ENCODE results near the gene FCN2. TPM values are rescaled to one million over a fixed set of nuclear protein-coding genes. Genes with fewer than 3 reads are reported as not detected.

Gene FCN2
- total RNA-seq, 2 donors from 2014 or later: not detected

DNA sequence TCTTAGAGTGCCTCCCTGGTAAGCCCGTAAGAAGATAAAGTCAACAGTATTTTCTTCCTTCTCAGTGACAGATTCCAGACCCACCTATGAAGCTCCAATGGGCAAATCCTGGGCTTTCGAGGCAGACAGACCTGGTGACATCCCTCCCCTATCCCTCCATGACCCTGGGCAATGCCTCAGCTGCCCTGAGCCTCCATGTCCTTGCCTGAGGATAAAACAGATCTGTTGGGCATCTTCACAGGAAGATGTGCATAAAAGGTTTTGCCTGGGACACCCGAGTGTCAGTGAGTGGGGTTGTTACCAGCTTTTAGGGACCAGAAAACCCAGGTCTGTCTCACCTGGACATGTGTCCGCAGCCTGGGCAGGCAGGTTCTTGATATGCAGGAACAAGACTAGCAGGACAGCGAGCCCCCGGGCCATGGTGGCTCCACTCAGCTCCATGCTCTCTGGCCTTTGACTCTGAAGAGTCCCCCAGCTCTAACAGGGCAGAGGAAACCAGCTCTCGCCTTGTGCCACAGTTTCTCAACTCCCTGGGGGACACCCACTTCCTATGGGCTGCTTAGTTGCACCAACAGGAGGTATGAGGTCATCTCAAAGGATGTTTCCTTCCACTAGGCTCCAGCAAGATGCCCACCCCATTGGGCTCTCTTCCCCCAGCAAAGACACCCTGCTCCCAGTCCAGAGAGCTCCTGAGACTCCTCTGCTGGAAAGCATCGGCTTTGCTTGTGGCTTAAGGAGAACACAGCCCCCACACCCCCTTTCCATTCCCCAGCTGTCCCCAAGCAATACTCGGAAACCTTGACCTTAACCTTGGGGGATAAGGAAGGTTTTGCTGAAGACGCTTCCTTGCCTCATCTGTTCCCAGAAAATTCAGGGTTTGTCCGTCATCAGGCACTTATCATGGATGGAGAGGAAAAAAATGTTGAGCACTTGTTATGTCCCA is 37.1 kb downstream of the FCN2 start, which contains the start of gene FCN1:
FCN1 (minus strand) TSS at position 482 of the 943 bp plus-strand sequence; CDS start at position 441, 41 bp downstream.
- Mint-ChIP-seq H3K27me3 (ENCODE audit: low read depth) (no peaks in the 10 kb centered on the region), H3K4me3 (no peak within 1 kb of the TSS), H3K9me3 (peaks cover 0 to 4% of the 10 kb centered on the region in 2 donors), H3K4me1 (ENCODE audit: low read depth) (no peaks in the 10 kb centered on the region), H3K27ac (no peak within 1 kb of the TSS), H3K36me3 (ENCODE audit: insufficient read depth in 2 of 2) (peaks cover 0 to 3% of the 10 kb centered on the region in 2 donors)
- ATAC-seq (replicated peaks in 1 of 2): no peak
- no peak for DNase-seq

DNA sequence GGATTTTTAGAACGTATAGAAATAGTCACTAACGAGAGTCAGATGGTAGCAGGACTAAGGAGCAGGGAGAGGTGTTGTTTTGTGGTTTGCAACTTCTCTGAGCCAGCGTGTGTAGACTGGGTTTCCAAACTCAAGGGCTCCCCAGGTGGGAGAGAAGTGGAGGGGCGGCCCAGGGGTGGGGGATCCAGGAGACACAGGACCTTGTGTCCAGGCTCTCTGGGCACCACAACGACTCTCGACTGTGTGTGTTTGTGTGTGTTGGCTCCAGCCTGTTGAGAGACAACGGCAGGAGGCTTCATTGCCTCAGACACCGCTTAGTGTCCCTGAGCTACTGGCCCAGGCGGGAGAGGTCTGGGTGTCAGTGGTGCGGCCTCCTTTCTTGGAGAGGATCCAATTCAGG is 38.0 kb downstream of the FCN2 start:
- Mint-ChIP-seq H3K27ac (no peak overlapping the region), H3K27me3 (ENCODE audit: low read depth) (no peaks in the 10 kb centered on the region), H3K36me3 (ENCODE audit: insufficient read depth in 2 of 2) (peaks cover 0 to 3% of the 10 kb centered on the region in 2 donors), H3K9me3 (peaks cover 0 to 4% of the 10 kb centered on the region in 2 donors), H3K4me3 (no peak overlapping the region), H3K4me1 (ENCODE audit: low read depth) (no peaks in the 10 kb centered on the region)
- ATAC-seq (replicated peaks in 1 of 2): no peak
- DNase-seq: no peak

DNA sequence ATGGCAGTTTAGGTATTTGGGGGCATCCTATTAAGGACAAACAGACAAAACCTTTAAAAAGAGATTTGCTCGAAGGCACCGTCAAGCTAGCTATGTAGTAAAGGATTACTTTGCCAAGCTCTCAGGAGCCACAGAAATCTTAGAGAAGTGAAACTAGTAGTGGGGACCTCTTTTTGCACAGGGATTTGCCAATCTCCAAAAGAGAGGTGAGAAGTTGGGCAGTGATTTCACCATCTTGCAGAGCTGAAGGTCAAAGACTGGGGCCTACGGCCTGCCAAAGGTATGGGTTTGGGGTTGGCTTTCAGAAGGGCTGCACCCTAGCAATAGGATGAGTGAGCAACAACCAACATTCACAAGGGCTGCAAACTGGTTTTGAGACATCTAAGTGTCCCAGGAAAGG is 38.7 kb downstream of the FCN2 start:
- Mint-ChIP-seq H3K27ac (no peak overlapping the region), H3K4me3 (no peak overlapping the region), H3K9me3 (peaks cover 0 to 4% of the 10 kb centered on the region in 2 donors), H3K36me3 (ENCODE audit: insufficient read depth in 2 of 2) (peaks cover 0 to 3% of the 10 kb centered on the region in 2 donors), H3K27me3 (ENCODE audit: low read depth) (no peaks in the 10 kb centered on the region), H3K4me1 (ENCODE audit: low read depth) (no peaks in the 10 kb centered on the region)
- no peak for ATAC-seq (replicated peaks in 1 of 2)
- no peak for DNase-seq

DNA sequence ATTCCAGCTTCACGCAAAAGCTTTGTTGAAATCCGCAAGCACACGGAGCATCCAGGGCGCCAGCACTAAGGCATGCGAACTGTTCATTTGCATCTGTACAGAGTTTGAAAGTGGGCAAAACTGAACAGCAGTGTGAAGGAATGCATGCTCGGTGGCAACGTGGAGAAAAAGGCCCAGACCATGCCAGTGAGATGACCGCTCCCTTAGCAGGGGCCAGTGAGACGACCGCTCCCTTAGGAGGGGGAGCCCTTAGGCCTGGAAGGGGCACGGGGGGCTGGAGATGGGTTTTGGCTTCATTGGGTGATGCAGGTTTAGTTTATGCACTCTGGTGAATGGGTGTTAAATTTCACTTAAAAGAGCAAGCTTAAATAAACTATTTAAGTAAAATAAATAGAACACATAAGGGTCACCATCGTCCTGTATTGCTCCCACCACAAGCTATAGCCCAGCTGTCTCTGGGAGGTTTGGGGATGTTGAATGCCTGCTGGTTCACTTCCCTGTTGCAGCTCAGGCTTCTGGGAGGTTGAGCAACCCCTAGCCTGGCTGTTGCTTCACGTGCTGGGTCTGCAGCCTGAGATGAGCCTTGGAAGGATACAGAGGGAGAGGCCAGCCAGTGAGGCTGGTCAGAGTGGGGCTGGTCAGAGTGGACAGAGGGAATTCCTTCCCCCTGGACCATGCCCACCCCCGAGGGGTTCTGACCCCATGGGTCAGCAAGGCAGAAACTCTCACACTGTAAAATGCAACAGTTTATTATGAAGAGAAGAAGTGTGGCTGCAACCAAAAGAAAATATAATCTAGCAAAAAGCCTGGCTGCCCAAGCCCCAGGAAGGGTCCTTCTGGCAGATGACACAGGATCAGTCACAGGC is 41.7 kb downstream of the FCN2 start:
- H3K4me1 Mint-ChIP-seq (ENCODE audit: low read depth): no peaks in the 10 kb centered on the region
- ATAC-seq (replicated peaks in 1 of 2) (no peak), DNase-seq (no peak)
- H3K27me3 Mint-ChIP-seq (ENCODE audit: low read depth): no peaks in the 10 kb centered on the region
- H3K9me3 Mint-ChIP-seq: peaks cover 0 to 4% of the 10 kb centered on the region in 2 donors
- no peak overlapping the region for H3K4me3 Mint-ChIP-seq
- no peak overlapping the region for H3K27ac Mint-ChIP-seq
- H3K36me3 Mint-ChIP-seq (ENCODE audit: insufficient read depth in 2 of 2): peaks cover 0 to 3% of the 10 kb centered on the region in 2 donors

DNA sequence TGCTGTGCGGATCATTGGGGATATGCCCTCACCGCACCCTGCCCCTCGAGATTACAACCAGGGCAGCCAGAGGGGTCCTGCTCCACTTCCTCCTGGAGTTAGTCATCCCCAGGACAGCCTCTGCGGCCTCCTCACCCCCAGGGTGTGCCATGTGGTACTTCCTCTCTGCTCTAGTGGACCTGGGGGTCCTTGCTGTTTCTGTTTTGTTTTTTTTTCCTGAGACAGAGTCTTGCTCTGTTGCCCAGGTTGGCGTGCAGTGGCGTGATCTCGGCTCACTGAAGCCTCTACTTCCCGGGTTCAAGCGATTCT is 42.3 kb downstream of the FCN2 start:
- H3K4me1 Mint-ChIP-seq (ENCODE audit: low read depth): no peaks in the 10 kb centered on the region
- H3K27me3 Mint-ChIP-seq (ENCODE audit: low read depth): no peaks in the 10 kb centered on the region
- H3K27ac Mint-ChIP-seq: no peak overlapping the region
- no peak overlapping the region for H3K4me3 Mint-ChIP-seq
- H3K9me3 Mint-ChIP-seq: peaks cover 0 to 4% of the 10 kb centered on the region in 2 donors
- DNase-seq (no peak), ATAC-seq (replicated peaks in 1 of 2) (no peak)
- H3K36me3 Mint-ChIP-seq (ENCODE audit: insufficient read depth in 2 of 2): peaks cover 0 to 3% of the 10 kb centered on the region in 2 donors

DNA sequence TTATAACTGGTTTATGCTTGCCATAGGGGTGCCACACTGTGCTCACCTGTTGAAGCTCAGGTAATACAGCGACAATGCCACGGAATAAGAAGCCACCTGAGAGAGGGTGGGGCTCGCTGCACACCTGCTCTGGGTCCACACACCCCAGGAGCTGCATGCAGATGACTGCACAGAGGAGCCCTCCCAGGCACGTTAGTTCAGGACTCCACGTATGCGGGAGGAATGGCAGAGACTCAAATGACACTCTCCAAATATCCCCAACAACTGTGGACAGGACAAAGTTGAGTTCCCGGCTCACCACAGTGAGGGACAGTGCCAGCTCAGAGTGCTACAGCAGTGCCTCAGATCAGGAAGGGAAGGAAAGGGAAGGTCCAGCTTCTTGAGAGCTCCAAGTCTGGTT is 42.9 kb downstream of the FCN2 start:
- no peaks in the 10 kb centered on the region for H3K4me1 Mint-ChIP-seq (ENCODE audit: low read depth)
- no peak for DNase-seq
- H3K4me3 Mint-ChIP-seq: no peak overlapping the region
- no peak overlapping the region for H3K27ac Mint-ChIP-seq
- no peaks in the 10 kb centered on the region for H3K27me3 Mint-ChIP-seq (ENCODE audit: low read depth)
- ATAC-seq (replicated peaks in 1 of 2): no peak
- H3K9me3 Mint-ChIP-seq: peaks cover 0 to 4% of the 10 kb centered on the region in 2 donors
- H3K36me3 Mint-ChIP-seq (ENCODE audit: insufficient read depth in 2 of 2): peaks cover 0 to 3% of the 10 kb centered on the region in 2 donors

DNA sequence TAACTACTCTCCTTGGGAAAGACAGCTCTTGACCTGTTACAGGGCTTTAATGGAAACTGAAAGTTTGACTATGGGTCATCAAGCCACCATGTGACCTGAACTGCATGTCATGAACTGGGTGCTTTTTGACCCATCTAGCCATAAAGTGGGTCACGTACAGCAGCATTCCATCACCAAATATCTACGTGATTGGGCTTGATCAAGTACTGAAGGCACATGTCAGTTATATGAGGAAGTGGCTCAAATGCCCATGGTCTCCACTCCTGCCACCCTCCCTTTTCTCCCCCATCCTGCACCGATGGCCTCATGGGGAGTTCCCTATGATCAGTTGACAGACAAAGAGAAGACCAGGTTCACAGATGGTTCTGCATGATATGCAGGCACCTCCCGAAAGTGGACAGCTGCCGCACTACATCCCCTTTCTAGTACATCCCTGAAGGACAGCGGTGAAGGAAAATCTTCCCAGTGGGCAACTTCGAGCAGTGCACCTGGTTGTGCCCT is 44.5 kb downstream of the FCN2 start:
- ATAC-seq (replicated peaks in 1 of 2) (no peak), DNase-seq (no peak)
- Mint-ChIP-seq H3K27ac (no peak overlapping the region), H3K4me3 (no peak overlapping the region), H3K27me3 (ENCODE audit: low read depth) (peaks cover 6% of the 10 kb centered on the region), H3K36me3 (ENCODE audit: insufficient read depth in 2 of 2) (no peaks in the 10 kb centered on the region), H3K4me1 (ENCODE audit: low read depth) (no peaks in the 10 kb centered on the region), H3K9me3 (no peaks in the 10 kb centered on the region)

DNA sequence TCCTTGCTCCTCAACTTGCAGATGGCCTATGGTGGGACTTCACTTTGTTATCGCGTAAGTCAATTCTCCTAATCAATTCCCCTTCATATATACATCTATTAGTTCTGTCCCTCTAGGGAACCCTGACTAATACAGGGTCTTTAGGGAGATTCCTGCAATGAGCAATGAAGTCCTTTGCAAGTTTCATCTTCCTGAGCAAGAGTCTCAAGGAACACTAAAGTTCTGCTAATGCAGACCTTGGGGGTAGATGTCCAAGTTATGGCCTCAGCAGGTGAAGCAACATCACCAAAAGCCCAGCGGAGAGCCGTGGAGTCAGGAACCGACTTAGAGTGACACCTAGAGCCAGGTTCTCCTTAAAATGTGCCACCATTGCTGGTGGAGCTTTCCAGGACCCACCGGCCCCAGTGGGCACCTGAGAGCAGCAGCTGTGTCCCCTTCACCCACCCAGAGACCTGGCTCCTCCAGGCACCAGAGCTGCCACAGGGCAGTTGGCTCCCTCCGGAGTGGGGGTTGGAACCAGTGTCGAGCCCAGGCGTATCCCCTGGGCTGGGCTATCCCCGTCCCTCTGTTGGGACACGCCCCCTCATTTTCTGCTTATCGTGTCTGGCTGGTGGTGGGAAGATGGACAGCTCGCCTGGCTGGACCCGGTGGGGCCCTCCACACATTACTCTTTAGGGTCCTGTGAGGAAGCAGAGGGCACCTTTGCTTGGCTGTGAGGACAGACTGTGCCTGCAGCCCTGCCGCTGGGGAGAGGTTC is 48.0 kb downstream of the FCN2 start:
- H3K4me1 Mint-ChIP-seq (ENCODE audit: low read depth): no peaks in the 10 kb centered on the region
- no peaks in the 10 kb centered on the region for H3K36me3 Mint-ChIP-seq (ENCODE audit: insufficient read depth in 2 of 2)
- H3K27ac Mint-ChIP-seq: no peak overlapping the region
- H3K9me3 Mint-ChIP-seq: no peaks in the 10 kb centered on the region
- no peak for ATAC-seq (replicated peaks in 1 of 2)
- peaks cover 21% of the 10 kb centered on the region for H3K27me3 Mint-ChIP-seq (ENCODE audit: low read depth)
- no peak overlapping the region for H3K4me3 Mint-ChIP-seq
- DNase-seq: no peak

DNA sequence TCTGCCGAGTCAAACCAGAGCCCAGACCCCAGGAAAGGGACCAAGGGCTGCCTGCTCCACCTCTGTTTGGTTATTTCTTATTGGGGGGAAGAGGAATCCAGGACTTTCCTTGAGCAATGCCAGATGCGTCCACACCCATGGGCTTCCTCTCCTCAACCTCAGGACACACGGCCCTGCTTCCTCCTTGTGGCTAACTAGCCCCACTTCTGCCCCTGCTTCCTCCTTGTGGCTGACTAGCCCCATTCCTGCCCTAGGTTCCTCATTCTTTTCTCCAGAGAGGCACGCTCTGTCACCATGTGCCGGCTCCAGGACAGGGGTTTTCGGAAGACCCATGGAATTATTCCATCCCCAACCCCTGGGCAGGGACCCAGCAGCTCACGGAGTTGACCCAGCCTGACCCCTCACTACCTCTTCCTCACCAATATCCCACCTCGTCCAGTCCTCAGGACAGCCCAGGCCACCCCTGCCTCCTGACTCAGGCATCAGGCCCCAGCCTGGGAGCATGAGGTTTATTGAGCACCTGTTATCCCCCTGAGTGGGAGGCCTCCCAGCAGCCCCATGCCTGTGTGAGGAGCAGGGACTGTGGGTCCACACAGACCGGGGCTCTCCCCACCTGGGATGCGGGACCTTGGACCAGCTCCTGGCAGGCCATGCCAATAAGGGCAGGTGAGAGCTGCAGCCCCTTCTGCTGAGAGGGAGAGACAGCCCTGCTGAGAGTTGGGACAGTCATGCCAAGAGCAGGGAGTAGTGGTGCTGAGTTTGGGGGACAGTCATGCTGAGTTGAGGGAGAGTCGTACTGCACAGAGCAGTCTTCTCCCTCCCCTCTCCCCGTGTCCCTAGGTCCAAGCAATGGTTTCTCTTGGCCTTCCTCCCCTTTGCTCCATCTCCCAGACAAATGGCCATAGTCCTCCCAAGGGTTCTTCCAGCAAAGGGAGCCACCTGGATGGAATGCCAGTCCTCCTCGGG is 48.9 kb downstream of the FCN2 start:
- H3K27me3 Mint-ChIP-seq (ENCODE audit: low read depth): peaks cover 21% of the 10 kb centered on the region
- no peak for DNase-seq
- H3K9me3 Mint-ChIP-seq: no peaks in the 10 kb centered on the region
- H3K27ac Mint-ChIP-seq: no peak overlapping the region
- no peak for ATAC-seq (replicated peaks in 1 of 2)
- no peak overlapping the region for H3K4me3 Mint-ChIP-seq
- H3K4me1 Mint-ChIP-seq (ENCODE audit: low read depth): no peaks in the 10 kb centered on the region
- no peaks in the 10 kb centered on the region for H3K36me3 Mint-ChIP-seq (ENCODE audit: insufficient read depth in 2 of 2)

DNA sequence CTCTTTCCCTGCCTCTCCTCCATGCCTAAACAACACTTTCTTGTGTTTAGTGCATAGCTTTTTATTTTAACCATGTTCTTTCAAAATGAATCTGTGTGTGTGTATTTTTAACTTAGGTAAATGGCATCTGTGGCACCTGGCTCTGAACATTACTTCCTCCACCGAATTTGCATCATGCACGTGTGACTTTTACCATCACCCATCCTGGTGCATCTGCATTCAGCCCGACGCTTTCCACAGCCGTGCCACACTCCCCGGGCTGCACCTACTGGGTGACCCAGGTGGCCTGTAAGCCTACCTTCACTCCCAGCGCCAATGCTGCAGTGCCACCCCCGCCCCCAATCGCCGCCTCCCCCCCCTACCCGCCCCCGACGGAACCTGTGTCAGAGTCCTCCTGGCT is 49.8 kb downstream of the FCN2 start:
- H3K36me3 Mint-ChIP-seq (ENCODE audit: insufficient read depth in 2 of 2): no peaks in the 10 kb centered on the region
- H3K4me3 Mint-ChIP-seq: no peak overlapping the region
- H3K27ac Mint-ChIP-seq: no peak overlapping the region

DNA sequence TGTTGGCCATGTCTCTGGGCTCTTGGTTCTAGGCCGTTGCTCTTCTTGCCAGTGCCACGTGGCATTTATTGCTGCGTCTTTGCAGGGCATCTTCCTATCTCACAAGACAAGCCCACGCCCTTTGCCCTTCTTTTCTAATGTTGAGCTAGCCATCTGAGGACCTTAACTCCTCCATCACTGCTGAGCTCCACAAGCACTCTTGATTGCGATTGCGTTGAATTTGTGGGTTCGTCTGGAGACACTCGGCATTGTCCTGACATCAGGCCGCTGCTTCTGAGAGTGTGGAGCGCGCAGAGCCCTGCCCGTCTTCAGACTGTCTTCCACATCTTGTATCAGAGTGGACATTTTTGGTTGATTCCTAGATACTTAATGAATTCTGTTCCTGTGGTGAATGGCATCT is 51.6 kb downstream of the FCN2 start:
- ATAC-seq (replicated peaks in 1 of 2) (no peak), DNase-seq (no peak)
- H3K4me3 Mint-ChIP-seq: no peak overlapping the region
- H3K36me3 Mint-ChIP-seq (ENCODE audit: insufficient read depth in 2 of 2): no peaks in the 10 kb centered on the region
- no peak overlapping the region for H3K27ac Mint-ChIP-seq
- no peaks in the 10 kb centered on the region for H3K4me1 Mint-ChIP-seq (ENCODE audit: low read depth)
- H3K9me3 Mint-ChIP-seq: no peaks in the 10 kb centered on the region
- peaks cover 21% of the 10 kb centered on the region for H3K27me3 Mint-ChIP-seq (ENCODE audit: low read depth)

More for the DNA sequence above, 49.8 kb downstream of the FCN2 start:
- Mint-ChIP-seq H3K9me3 (no peaks in the 10 kb centered on the region), H3K4me1 (ENCODE audit: low read depth) (no peaks in the 10 kb centered on the region), H3K27me3 (ENCODE audit: low read depth) (peaks cover 21% of the 10 kb centered on the region)
- no peak for DNase-seq
- no peak for ATAC-seq (replicated peaks in 1 of 2)

DNA sequence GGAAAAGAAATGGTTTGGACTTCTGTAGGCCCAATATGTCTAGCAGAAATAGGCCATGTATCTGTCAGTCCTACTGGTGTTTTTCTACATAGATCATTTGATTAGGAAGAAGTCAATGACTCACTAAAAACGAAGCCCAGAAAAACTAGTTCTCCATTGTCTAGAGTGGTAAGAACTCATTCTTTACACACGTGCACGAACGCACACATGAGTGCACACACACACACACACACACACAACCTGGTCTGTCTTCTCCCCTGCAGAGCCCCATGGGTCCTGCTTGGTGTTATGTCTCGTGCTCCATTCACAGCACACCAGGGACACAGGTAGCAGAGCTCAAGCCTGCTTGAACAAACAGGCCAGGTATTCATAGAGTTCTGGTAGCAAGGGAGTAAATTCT is 52.0 kb downstream of the FCN2 start:
- Mint-ChIP-seq H3K4me1 (ENCODE audit: low read depth) (no peaks in the 10 kb centered on the region), H3K36me3 (ENCODE audit: insufficient read depth in 2 of 2) (no peaks in the 10 kb centered on the region), H3K4me3 (no peak overlapping the region), H3K27ac (no peak overlapping the region), H3K9me3 (no peaks in the 10 kb centered on the region), H3K27me3 (ENCODE audit: low read depth) (peaks cover 21% of the 10 kb centered on the region)
- DNase-seq (no peak), ATAC-seq (replicated peaks in 1 of 2) (no peak)

Data from activated T-cell treated with anti-CD3 and anti-CD28 coated beads, Interleukin-2, amount 50 U/mL, for 72 hours (primary cell).